T-helper 1 cell (primary cell): ENCODE results near the gene CTNNA1.

Experiments used
- DNase-seq, 5 donors: peaks; one replicate each; pipeline ENCODE4 v3.0.0-alpha.2; 2012 to 2020

CTNNA1 gene

DNA sequence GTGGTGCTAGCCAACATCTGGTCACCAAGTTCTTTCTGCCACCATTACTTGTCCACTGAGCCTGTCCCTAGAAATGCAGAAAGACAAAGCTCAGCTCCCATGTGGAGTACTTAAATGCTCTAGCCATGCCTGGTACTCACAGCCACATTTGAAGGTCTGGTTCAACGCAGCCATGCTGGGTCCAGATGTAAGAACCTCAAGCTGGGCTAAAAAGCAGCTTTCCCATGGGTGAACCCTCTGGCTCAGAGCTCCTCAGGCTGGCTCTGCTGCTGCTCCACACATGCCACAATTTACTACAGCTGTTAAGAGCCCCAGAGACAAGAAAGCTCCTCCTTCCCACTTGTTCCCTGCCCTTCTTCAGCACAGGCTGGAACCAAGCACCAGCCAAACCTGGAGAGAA is 219.0 kb downstream of the CTNNA1 start:
- no peak for DNase-seq

- no peak for DNase-seq
Observed at GRCh38 chr5:138972836-138973235, 219.6 kb downstream of the CTNNA1 start.

DNA sequence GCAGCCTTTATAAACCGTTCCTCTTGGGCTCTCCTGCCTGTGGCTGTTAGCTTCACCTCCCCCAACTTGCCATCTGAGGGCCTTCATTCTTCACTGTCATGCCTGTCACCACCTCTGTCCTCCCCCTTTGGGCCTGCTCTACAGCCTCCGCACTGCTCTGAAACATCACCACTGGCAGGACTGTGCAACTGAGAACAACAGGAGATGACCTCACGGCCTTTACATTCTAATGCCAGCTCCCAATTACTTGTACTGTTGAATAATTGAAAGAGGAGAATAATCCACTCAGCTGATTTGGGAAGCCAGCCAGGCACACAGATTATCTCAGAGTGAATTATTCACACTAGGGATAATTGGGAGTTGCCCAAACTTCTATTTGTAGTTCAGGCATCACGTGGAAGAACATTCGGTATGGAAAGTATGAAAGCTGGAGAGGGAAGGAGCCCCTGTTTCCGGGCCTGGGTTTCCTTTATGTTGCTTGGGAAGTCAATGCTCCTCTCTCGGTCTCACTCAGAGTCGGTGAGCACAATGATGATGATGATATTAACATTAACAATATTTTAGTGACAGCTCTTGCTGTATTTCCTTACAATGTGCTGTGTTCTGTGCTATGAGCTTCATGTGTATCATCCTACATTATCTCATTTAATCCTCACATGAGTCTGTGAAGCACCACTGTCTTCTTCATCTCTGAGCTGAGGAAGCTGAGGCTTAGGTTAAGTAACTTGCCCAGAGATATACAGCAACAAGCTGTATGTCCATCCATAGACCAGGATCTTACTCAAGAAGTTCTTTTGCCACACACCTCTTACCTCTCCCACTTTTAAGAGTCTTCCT is 221.2 kb downstream of the CTNNA1 start:
- DNase-seq, result no peak

- DNase-seq, result no peak
Observed at GRCh38 chr5:138975098-138975847, 222.0 kb downstream of the CTNNA1 start.

GRCh38 chr5:138978080-138978479 is 224.9 kb downstream of the CTNNA1 start:
- DNase-seq, result no peak

DNA sequence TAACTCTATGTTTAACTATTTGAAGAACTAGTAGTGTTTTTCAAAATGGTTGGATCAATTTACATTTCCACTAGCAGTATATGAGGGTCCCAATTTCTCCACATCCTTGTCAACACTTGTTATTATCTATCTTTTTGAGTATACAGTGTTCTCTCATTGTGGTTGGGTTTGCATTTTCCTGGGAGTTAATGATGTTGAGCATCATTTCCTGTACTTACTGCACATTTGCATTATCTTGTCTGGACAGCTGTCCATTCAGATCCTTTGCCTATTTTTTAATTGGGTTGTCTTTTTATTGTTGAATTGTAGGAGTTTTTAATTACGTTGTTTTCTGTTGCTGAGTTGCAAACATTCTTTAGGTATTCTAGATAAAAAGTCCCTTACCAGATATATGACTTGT is 225.4 kb downstream of the CTNNA1 start:
- no peak for DNase-seq

DNA sequence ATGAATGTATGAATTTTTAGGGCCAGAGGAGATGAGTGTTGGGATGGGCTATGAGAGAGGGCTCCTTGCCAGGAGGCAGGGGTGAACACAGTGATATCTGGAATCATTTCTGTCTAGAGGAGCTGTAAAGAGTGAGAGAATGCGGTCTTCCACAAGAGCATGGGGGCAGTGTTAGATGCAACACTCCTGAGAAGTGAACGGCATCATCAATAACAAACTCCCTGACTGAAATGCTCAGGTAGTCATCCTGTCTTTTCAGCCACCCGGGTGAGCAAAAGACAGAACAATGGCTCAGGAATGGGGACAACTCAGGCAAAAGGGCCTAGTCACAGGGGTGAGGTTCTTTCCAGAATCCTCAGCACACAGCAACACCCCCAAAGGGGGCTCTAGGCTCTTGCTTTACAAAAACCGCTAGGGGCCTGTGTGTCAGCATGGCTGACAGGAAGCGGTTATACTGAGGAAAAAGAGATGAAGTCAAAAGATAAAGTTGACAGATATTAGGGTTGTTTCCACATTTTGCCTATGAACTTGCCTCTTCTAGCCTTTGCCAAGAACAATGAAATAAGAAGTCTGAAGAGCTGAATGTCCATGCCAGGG is 226.6 kb downstream of the CTNNA1 start:
- DNase-seq, result peak in 1 of 5 donors; percentile 40

- DNase-seq, result no peak
Observed at GRCh38 chr5:138980441-138980840, 227.2 kb downstream of the CTNNA1 start.

GRCh38 chr5:138981131-138981530 is 227.9 kb downstream of the CTNNA1 start:
- DNase-seq, result no peak

DNA sequence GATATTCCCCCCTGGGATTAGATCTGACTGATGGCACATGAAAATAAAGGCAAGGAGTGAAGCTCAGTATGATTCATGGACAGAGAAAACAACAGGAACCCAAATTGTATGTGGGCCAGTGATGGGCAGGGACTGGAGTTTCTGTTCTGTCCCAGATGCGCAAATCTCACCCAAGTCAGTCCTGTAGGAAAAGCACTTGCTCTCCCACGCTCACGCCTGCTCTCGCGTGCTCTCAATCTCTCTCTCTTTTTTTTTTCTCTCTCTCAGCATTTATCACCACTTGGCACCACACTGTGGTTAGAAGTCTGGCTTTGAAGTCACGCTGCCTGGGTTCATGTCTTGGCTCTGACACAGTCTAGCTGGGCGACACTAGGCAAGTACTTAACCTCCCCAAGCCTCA is 228.4 kb downstream of the CTNNA1 start:
- DNase-seq, result peak in 1 of 5 donors; percentile 13

GRCh38 chr5:138983984-138984383 is 230.8 kb downstream of the CTNNA1 start:
- no peak for DNase-seq
